ENCODE data around the gene NAP1L5.

GRCh38 chr4:88674979-88675378 is 22.6 kb downstream of the NAP1L5 start:
- no peak for TF ChIP-seq POLR2AphosphoS5 (IDR thresholded peaks at IDR 0.05; ENCODE audit: low read depth)
- TF ChIP-seq, protein P1, sequence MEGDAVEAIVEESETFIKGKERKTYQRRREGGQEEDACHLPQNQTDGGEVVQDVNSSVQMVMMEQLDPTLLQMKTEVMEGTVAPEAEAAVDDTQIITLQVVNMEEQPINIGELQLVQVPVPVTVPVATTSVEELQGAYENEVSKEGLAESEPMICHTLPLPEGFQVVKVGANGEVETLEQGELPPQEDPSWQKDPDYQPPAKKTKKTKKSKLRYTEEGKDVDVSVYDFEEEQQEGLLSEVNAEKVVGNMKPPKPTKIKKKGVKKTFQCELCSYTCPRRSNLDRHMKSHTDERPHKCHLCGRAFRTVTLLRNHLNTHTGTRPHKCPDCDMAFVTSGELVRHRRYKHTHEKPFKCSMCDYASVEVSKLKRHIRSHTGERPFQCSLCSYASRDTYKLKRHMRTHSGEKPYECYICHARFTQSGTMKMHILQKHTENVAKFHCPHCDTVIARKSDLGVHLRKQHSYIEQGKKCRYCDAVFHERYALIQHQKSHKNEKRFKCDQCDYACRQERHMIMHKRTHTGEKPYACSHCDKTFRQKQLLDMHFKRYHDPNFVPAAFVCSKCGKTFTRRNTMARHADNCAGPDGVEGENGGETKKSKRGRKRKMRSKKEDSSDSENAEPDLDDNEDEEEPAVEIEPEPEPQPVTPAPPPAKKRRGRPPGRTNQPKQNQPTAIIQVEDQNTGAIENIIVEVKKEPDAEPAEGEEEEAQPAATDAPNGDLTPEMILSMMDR (conservative IDR thresholded peaks at IDR 0.05; ENCODE audit: low read depth in 2 of 2), result no peak

Measured in GM23338 (cell line).